ENCODE measurements around the gene HOXA6. TPM values are rescaled to one million over a fixed set of nuclear protein-coding genes. Genes with fewer than 3 reads are reported as not detected.
A peak's percentile ranks its signal among the peaks of the same experiment; 100 is the strongest.

The HOXA6 gene
- total RNA-seq, 4 donors from 2014 or later: 11.1 to 30.9 (median 18.7) TPM

GRCh38 chr7:27150568-27151340 lies 3.2 kb upstream of the HOXA6 start:
- TF ChIP-seq POLR2A (IDR thresholded peaks at IDR 0.05) (peak; percentile 28 to 71), EP300 (IDR thresholded peaks at IDR 0.05) (peak in 1 of 2 donors; percentile 88)
- TF ChIP-seq, protein P1, sequence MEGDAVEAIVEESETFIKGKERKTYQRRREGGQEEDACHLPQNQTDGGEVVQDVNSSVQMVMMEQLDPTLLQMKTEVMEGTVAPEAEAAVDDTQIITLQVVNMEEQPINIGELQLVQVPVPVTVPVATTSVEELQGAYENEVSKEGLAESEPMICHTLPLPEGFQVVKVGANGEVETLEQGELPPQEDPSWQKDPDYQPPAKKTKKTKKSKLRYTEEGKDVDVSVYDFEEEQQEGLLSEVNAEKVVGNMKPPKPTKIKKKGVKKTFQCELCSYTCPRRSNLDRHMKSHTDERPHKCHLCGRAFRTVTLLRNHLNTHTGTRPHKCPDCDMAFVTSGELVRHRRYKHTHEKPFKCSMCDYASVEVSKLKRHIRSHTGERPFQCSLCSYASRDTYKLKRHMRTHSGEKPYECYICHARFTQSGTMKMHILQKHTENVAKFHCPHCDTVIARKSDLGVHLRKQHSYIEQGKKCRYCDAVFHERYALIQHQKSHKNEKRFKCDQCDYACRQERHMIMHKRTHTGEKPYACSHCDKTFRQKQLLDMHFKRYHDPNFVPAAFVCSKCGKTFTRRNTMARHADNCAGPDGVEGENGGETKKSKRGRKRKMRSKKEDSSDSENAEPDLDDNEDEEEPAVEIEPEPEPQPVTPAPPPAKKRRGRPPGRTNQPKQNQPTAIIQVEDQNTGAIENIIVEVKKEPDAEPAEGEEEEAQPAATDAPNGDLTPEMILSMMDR (IDR thresholded peaks at IDR 0.05): peak; percentile 84 to 94 (median 88)

DNA sequence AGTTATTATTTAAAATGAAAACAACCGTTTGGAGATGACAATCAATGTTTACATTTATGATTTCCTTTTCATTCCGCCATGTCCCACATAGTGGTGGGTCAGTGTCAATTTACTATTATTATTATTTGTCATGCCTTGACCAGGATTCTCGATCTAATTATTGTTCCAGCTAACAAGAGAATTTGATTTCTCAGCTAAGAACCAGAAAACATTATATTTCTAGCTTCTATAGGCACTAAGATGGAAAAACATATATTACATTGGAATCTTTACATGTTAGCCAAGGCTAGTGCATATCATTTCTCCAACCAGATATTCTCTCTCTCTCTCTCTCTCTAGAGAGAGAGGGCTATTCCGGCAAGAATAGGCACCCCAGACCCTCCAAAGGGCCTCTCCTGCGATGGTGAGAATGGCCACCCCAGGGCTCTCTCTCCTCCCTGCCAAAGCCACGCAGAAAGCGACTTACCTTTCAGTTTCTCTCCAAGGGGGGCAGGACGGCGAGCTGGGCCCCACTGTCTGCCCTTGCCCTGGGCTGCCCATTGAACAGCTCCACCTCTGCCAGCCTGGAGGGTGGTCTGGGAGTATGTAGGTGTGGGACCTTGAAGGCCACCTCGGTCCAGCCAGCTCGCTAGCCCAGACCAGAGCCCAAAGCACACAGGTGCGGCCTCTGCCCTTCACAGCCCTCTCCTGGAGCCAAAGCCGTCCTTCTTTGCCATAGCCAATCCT lies 2.4 kb upstream of the HOXA6 start:
- no peak for DNase-seq (ENCODE audit: low spot score in 2 of 2)
- peaks cover 0 to 6% (median 0%) of the 10 kb centered on the region in 3 donors for H3K36me3 ChIP-seq
- WGBS, 2 donors: 45 to 57% methylated on average over 7 to 13 of the region's 13 CpGs
- TF ChIP-seq, protein P1 (IDR thresholded peaks at IDR 0.05): no peak
- TF ChIP-seq EP300 (IDR thresholded peaks at IDR 0.05): no peak
- no peak for TF ChIP-seq POLR2A (IDR thresholded peaks at IDR 0.05)
- peaks cover 0 to 98% of the 10 kb centered on the region in 2 donors for H3K27me3 ChIP-seq
- H3K4me3 ChIP-seq: peak overlapping the region; percentile 38 to 58 (median 42)
- H3K9me3 ChIP-seq: no peaks in the 10 kb centered on the region
- peaks cover 0 to 69% (median 12%) of the 10 kb centered on the region in 4 donors for H3K4me1 ChIP-seq
- peak overlapping the region in 3 of 4 donors; percentile 77 to 88 (median 88) for H3K27ac ChIP-seq

More at GRCh38 chr7:27150568-27151340, 3.2 kb upstream of the HOXA6 start:
- H3K4me1 ChIP-seq: peaks cover 0 to 77% (median 19%) of the 10 kb centered on the region in 4 donors
- peak overlapping the region in 3 of 4 donors; percentile 87 to 88 (median 88) for H3K27ac ChIP-seq
- no peaks in the 10 kb centered on the region for H3K36me3 ChIP-seq
- no peak for DNase-seq (ENCODE audit: low spot score in 2 of 2)
- peak overlapping the region; percentile 38 to 58 (median 42) for H3K4me3 ChIP-seq
- H3K27me3 ChIP-seq: peaks cover 0 to 98% of the 10 kb centered on the region in 2 donors
- 0 to 1% methylated on average over 50 of the region's 58 CpGs for WGBS, 2 donors
- no peaks in the 10 kb centered on the region for H3K9me3 ChIP-seq

GRCh38 chr7:27148756-27149641 lies 1.4 kb upstream of the HOXA6 start:
- DNase-seq (ENCODE audit: low spot score in 2 of 2): no peak
- H3K36me3 ChIP-seq: peaks cover 0 to 16% (median 0%) of the 10 kb centered on the region in 3 donors
- peak overlapping the region; percentile 38 to 58 (median 42) for H3K4me3 ChIP-seq
- TF ChIP-seq EP300 (IDR thresholded peaks at IDR 0.05) (no peak), POLR2A (IDR thresholded peaks at IDR 0.05) (no peak)
- TF ChIP-seq, protein P1 (IDR thresholded peaks at IDR 0.05): no peak
- H3K27me3 ChIP-seq: peaks cover 0 to 98% of the 10 kb centered on the region in 2 donors
- H3K9me3 ChIP-seq: no peaks in the 10 kb centered on the region
- H3K4me1 ChIP-seq: peaks cover 0 to 69% (median 11%) of the 10 kb centered on the region in 4 donors
- H3K27ac ChIP-seq: peak overlapping the region; percentile 67 to 88 (median 76)
- 37 to 46% methylated on average over 22 to 29 of the region's 30 CpGs for WGBS, 2 donors

- TF ChIP-seq EP300 (IDR thresholded peaks at IDR 0.05) (peak in 1 of 2 donors; percentile 19), POLR2A (IDR thresholded peaks at IDR 0.05) (no peak)
- TF ChIP-seq, protein P1 (IDR thresholded peaks at IDR 0.05): no peak
- Histone ChIP-seq H3K4me3 (peak overlapping the region; percentile 38 to 58 (median 42)), H3K27ac (peak overlapping the region; percentile 67 to 88 (median 76)), H3K4me1 (peaks cover 0 to 69% (median 12%) of the 10 kb centered on the region in 4 donors), H3K27me3 (peaks cover 0 to 98% of the 10 kb centered on the region in 2 donors), H3K36me3 (peaks cover 0 to 20% (median 0%) of the 10 kb centered on the region in 3 donors), H3K9me3 (no peaks in the 10 kb centered on the region)
- DNase-seq (ENCODE audit: low spot score in 2 of 2): no peak
- WGBS, 2 donors: 16 to 26% methylated on average over 23 to 24 of the region's 28 CpGs
Measured at GRCh38 chr7:27148031-27148755, 619 bp upstream of the HOXA6 start.
